ENCODE data around the gene PRSS22. TPM values are rescaled to one million over a fixed set of nuclear protein-coding genes. Genes with fewer than 3 reads are reported as not detected.

PRSS22 gene
- total and polyA plus RNA-seq, 2 donors (not counting 1 experiment from before 2014, with no cell fraction given), result not detected

- DNase-seq, result no peak
- Histone ChIP-seq H3K4me2 (replicated peaks; ENCODE audit: low read depth, low read length, poor library complexity, severe bottlenecking) (no peak overlapping the region), H3K27me3 (replicated peaks in 1 of 4; ENCODE audit: control extremely low read depth in 1 of 4, control insufficient read depth in 3 of 4, insufficient read depth in 4 of 4, low read length in 3 of 4) (no peaks in the 10 kb centered on the region), H3K9ac (ENCODE audit: low read length) (no peak overlapping the region), H3K4me1 (ENCODE audit: control insufficient read depth in 2 of 2, insufficient read depth in 2 of 2, low read length in 2 of 2) (peaks cover 0 to 15% of the 10 kb centered on the region in 2 donors), H3K9me3 (ENCODE audit: control extremely low read depth in 1 of 3, control insufficient read depth in 2 of 3, insufficient read depth in 1 of 3, low read length in 2 of 3) (no peaks in the 10 kb centered on the region), H3K27ac (ENCODE audit: low read length in 2 of 2) (no peak overlapping the region), H2AFZ (ENCODE audit: insufficient read depth, low read depth, low read length, poor library complexity, severe bottlenecking) (no peak overlapping the region), H4K20me1 (ENCODE audit: control insufficient read depth, insufficient read depth, low read length, poor library complexity, severe bottlenecking) (no peaks in the 10 kb centered on the region), H3K79me2 (ENCODE audit: control insufficient read depth, insufficient read depth, low read length) (no peaks in the 10 kb centered on the region), H3K36me3 (replicated peaks in 1 of 2; ENCODE audit: control extremely low read depth in 1 of 2, control insufficient read depth in 1 of 2, extremely low read depth in 1 of 2, insufficient read depth in 2 of 2, low read length in 1 of 2) (no peaks in the 10 kb centered on the region), H3K4me3 (ENCODE audit: control extremely low read depth in 1 of 5, extremely low read depth in 1 of 5, insufficient read depth in 1 of 5, low read depth in 2 of 5, low read length in 4 of 5) (no peak overlapping the region)
- peaks cover 10% of the 10 kb centered on the region for H3K4me1 Mint-ChIP-seq
- H3K9me3 Mint-ChIP-seq (ENCODE audit: insufficient read depth), result no peaks in the 10 kb centered on the region
- H3K27me3 Mint-ChIP-seq, result peaks cover 13% of the 10 kb centered on the region
- no peak overlapping the region for H3K27ac Mint-ChIP-seq
- WGBS (ENCODE audit: insufficient coverage), result 79% methylated on average over 3 of the region's 6 CpGs
- no peak overlapping the region for H3K4me3 Mint-ChIP-seq
- ChIA-PET CTCF (interaction anchor here (1.3 to 2.2 kb wide), 5 partner anchors 11 to 55 kb away, joined by 5 to 14 read pairs (median 9); partner anchors contain the start of genes FLYWCH1 and FLYWCH2), POLR2A (interaction anchor here (0.6 kb wide), 1 partner anchor 12 kb away, joined by 3 read pairs; no protein-coding TSS in a partner anchor)
- intact Hi-C loops (cut with micrococcal nuclease), result no loop called here
- TF ChIP-seq EZH2 (IDR thresholded peaks at IDR 0.05; ENCODE audit: borderline replicate concordance, insufficient read depth, low read depth, low read length, poor library complexity, severe bottlenecking), result no peak
- no peak for TF ChIP-seq CTCF (IDR thresholded peaks at IDR 0.05)
- ATAC-seq (ENCODE audit: low read depth), result no peak
These were observed 14.0 kb upstream of the PRSS22 start for GRCh38 chr16:2871926-2872325.

Data from B cell (primary cell).